ENCODE measurements around the gene FBN1. TPM values are rescaled to one million over a fixed set of nuclear protein-coding genes. Genes with fewer than 3 reads are reported as not detected.

FBN1 gene
- total and polyA plus RNA-seq, 10 of the 15 experiments (the other 5 are each of a cell fraction or from before 2014, with no cell fraction given) = 2.2 to 15.3 (median 7.0) TPM

- TF ChIP-seq PRDM15 (CRISPR knock-in tag; IDR thresholded peaks at IDR 0.05) (no peak), EED (IDR thresholded peaks at IDR 0.05; ENCODE audit: low read depth) (no peak), FOS (IDR thresholded peaks at IDR 0.05; ENCODE audit: borderline replicate concordance, extremely low read depth, insufficient read length) (no peak), RBBP5 (conservative IDR thresholded peaks at IDR 0.05) (no peak), EP300 (IDR thresholded peaks at IDR 0.05; ENCODE audit: borderline replicate concordance in 1 of 2, control insufficient read depth in 1 of 2, low read depth in 2 of 2, low read length in 2 of 2) (no peak), NBN (IDR thresholded peaks at IDR 0.05) (no peak), SREBF2 (IDR thresholded peaks at IDR 0.05; ENCODE audit: low read length) (no peak), CBX5 (IDR thresholded peaks at IDR 0.05; ENCODE audit: low read depth) (no peak), BRCA1 (IDR thresholded peaks at IDR 0.05; ENCODE audit: low read depth, low read length) (no peak), ZSCAN29 (IDR thresholded peaks at IDR 0.05) (no peak), ZNF217 (IDR thresholded peaks at IDR 0.05) (no peak), ZNF622 (IDR thresholded peaks at IDR 0.05) (no peak)
- TF ChIP-seq, protein P1, sequence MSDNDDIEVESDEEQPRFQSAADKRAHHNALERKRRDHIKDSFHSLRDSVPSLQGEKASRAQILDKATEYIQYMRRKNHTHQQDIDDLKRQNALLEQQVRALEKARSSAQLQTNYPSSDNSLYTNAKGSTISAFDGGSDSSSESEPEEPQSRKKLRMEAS (IDR thresholded peaks at IDR 0.05; ENCODE audit: low read depth, low read length) = no peak
- TF ChIP-seq, protein P2, sequence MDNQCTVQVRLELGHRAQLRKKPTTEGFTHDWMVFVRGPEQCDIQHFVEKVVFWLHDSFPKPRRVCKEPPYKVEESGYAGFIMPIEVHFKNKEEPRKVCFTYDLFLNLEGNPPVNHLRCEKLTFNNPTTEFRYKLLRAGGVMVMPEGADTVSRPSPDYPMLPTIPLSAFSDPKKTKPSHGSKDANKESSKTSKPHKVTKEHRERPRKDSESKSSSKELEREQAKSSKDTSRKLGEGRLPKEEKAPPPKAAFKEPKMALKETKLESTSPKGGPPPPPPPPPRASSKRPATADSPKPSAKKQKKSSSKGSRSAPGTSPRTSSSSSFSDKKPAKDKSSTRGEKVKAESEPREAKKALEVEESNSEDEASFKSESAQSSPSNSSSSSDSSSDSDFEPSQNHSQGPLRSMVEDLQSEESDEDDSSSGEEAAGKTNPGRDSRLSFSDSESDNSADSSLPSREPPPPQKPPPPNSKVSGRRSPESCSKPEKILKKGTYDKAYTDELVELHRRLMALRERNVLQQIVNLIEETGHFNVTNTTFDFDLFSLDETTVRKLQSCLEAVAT (IDR thresholded peaks at IDR 0.05) = no peak
- RAD21 ChIA-PET (ENCODE audit: unreplicated experiment) = interaction anchor here (0.8 to 3.3 kb wide), 2 partner anchors 13 kb away, joined by 4 to 15 read pairs; no protein-coding TSS in a partner anchor
- in situ Hi-C loops (cut with MboI) (loop anchor here (25.0 kb wide), 1 partner anchor 791 kb away; the partner anchor contains the start of genes COPS2 and GALK2), intact Hi-C loops (cut with micrococcal nuclease; ENCODE audit: unreplicated experiment) (no loop called here)
- Histone ChIP-seq H3K27ac (ENCODE audit: control insufficient read depth, insufficient read depth) (no peak overlapping the region), H3K27me3 (replicated peaks in 1 of 2; ENCODE audit: control insufficient read depth in 2 of 2, insufficient read depth in 2 of 2, low read length in 1 of 2) (no peaks in the 10 kb centered on the region), H3K4me3 (no peak overlapping the region), H3K9me3 (replicated peaks; ENCODE audit: control insufficient read depth, insufficient read depth, low read length) (no peaks in the 10 kb centered on the region; the same call in 2 of the 3 replicates), H3K79me2 (ENCODE audit: control insufficient read depth, insufficient read depth, low read length) (no peaks in the 10 kb centered on the region), H3K4me1 (ENCODE audit: control insufficient read depth, insufficient read depth, low read length) (no peaks in the 10 kb centered on the region), H3K4me2 (ENCODE audit: control insufficient read depth, insufficient read depth) (no peak overlapping the region), H4K20me1 (ENCODE audit: control insufficient read depth, insufficient read depth) (no peaks in the 10 kb centered on the region), H2AFZ (ENCODE audit: control insufficient read depth, low read depth, low read length) (no peak overlapping the region), H3K9ac (ENCODE audit: control insufficient read depth, insufficient read depth, low read length) (no peak overlapping the region), H3K36me3 (ENCODE audit: control insufficient read depth in 2 of 2, insufficient read depth in 2 of 2, low read length in 1 of 2) (no peaks in the 10 kb centered on the region)
- POLR2A ChIA-PET = no interaction called here
- DNase-seq (ENCODE audit: low read depth, low spot score) = no peak
- no peak for ATAC-seq
- SMC1A ChIA-PET (ENCODE audit: uncharacterized antibody, unreplicated experiment) = interaction anchor here (0.9 kb wide), 1 partner anchor 30 kb away, joined by 3 read pairs; no protein-coding TSS in a partner anchor
- 15% methylated on average over 2 of the region's 2 CpGs for WGBS (ENCODE audit: insufficient coverage, insufficient replicate concordance, low lambda C conversion rate, missing lambda C conversion rate)
- BruUV-seq (replicated peaks) = no TSS peak
- CTCF ChIA-PET = interaction anchor here (1.5 kb wide), 1 partner anchor 13 kb away, joined by 4 read pairs; no protein-coding TSS in a partner anchor
- no peak for FAIRE-seq
Measured at GRCh38 chr15:48371550-48371949, 274.0 kb downstream of the FBN1 start.
